Nephron (organoid): ENCODE measurements around the gene SEPTIN12.

Source experiments
- H3K27ac Mint-ChIP-seq, 3 experiments: 2 replicates each; pipeline ENCODE4 v1.8.0; 2020; ENCODE audit warnings: mixed read lengths in 3 of 3, mild to moderate bottlenecking in 2 of 3, moderate library complexity in 1 of 3
- H3K27me3 Mint-ChIP-seq: 2 replicates; pipeline ENCODE4 v1.8.0; 2021; ENCODE audit warnings: low read depth, mild to moderate bottlenecking, moderate library complexity, mixed read lengths
- H3K36me3 Mint-ChIP-seq: 2 replicates; pipeline ENCODE4 v1.8.0; 2020; ENCODE audit warnings: low read depth, mixed read lengths
- H3K4me1 Mint-ChIP-seq: 2 replicates; pipeline ENCODE4 v1.8.0; 2020; ENCODE audit warnings: mixed read lengths
- H3K4me3 Mint-ChIP-seq, 3 experiments: 2 replicates each; pipeline ENCODE4 v1.8.0; 2020; ENCODE audit warnings: mild to moderate bottlenecking in 3 of 3, mixed read lengths in 3 of 3, moderate library complexity in 2 of 3
- H3K9me3 Mint-ChIP-seq: 2 replicates; pipeline ENCODE4 v1.8.0; 2020; ENCODE audit warnings: mixed read lengths
- CTCF ChIP-seq, 3 experiments: fragments of 200-600 bp; sonication (generic); IDR thresholded peaks; one replicate each; pipeline ENCODE4 v1.5.0; 2021; ENCODE audit warnings: antibody characterized with exemption in 3 of 3; ENCODE audit not compliant: unreplicated experiment in 3 of 3

The SEPTIN12 gene

GRCh38 chr16:4750896-4751295 lies 37.2 kb downstream of the SEPTIN12 start:
- Mint-ChIP-seq H3K27me3 (no peaks in the 10 kb centered on the region), H3K27ac (no peak overlapping the region), H3K9me3 (no peaks in the 10 kb centered on the region), H3K36me3 (peaks cover 42% of the 10 kb centered on the region), H3K4me3 (no peak overlapping the region), H3K4me1 (peaks cover 16% of the 10 kb centered on the region)
- no peak for TF ChIP-seq CTCF (IDR thresholded peaks at IDR 0.05; ENCODE audit: unreplicated experiment in 3 of 3)

- H3K36me3 Mint-ChIP-seq = peaks cover 30% of the 10 kb centered on the region
- H3K9me3 Mint-ChIP-seq = no peaks in the 10 kb centered on the region
- H3K27ac Mint-ChIP-seq = no peak overlapping the region
- no peak overlapping the region for H3K4me3 Mint-ChIP-seq
- no peaks in the 10 kb centered on the region for H3K27me3 Mint-ChIP-seq
- peaks cover 16% of the 10 kb centered on the region for H3K4me1 Mint-ChIP-seq
- TF ChIP-seq CTCF (IDR thresholded peaks at IDR 0.05; ENCODE audit: unreplicated experiment in 3 of 3) = no peak
Measured at GRCh38 chr16:4749700-4750257, 38.4 kb downstream of the SEPTIN12 start.

- H3K9me3 Mint-ChIP-seq = no peaks in the 10 kb centered on the region
- H3K27me3 Mint-ChIP-seq = no peaks in the 10 kb centered on the region
- H3K36me3 Mint-ChIP-seq = peaks cover 25% of the 10 kb centered on the region
- peaks cover 16% of the 10 kb centered on the region for H3K4me1 Mint-ChIP-seq
- peak overlapping the region in 1 of 3 experiments; percentile 38 for H3K27ac Mint-ChIP-seq
- no peak overlapping the region for H3K4me3 Mint-ChIP-seq
- TF ChIP-seq CTCF (IDR thresholded peaks at IDR 0.05; ENCODE audit: unreplicated experiment in 3 of 3) = no peak
Measured at GRCh38 chr16:4748682-4749411, 39.3 kb downstream of the SEPTIN12 start.

GRCh38 chr16:4747906-4748681 lies 40.1 kb downstream of the SEPTIN12 start:
- Mint-ChIP-seq H3K4me3 (no peak overlapping the region), H3K27ac (peak overlapping the region in 2 of 3 experiments; percentile 15 to 52), H3K27me3 (no peaks in the 10 kb centered on the region), H3K36me3 (peaks cover 18% of the 10 kb centered on the region), H3K4me1 (peaks cover 16% of the 10 kb centered on the region), H3K9me3 (no peaks in the 10 kb centered on the region)
- TF ChIP-seq CTCF (IDR thresholded peaks at IDR 0.05; ENCODE audit: unreplicated experiment in 3 of 3) = no peak

- Mint-ChIP-seq H3K27me3 (no peaks in the 10 kb centered on the region), H3K4me1 (peaks cover 16% of the 10 kb centered on the region), H3K36me3 (peaks cover 14% of the 10 kb centered on the region), H3K27ac (no peak overlapping the region), H3K4me3 (no peak overlapping the region), H3K9me3 (no peaks in the 10 kb centered on the region)
- TF ChIP-seq CTCF (IDR thresholded peaks at IDR 0.05; ENCODE audit: unreplicated experiment in 3 of 3) = no peak
Measured at GRCh38 chr16:4746991-4747574, 41.1 kb downstream of the SEPTIN12 start.
